ENCODE results near the gene SEC24D. TPM values are rescaled to one million over a fixed set of nuclear protein-coding genes. Genes with fewer than 3 reads are reported as not detected.

Gene SEC24D
- total and polyA plus RNA-seq, 9 of the 15 experiments (the other 6 are each of a cell fraction or from before 2014, with no cell fraction given): 7.1 to 22.5 (median 11.3) TPM

DNA sequence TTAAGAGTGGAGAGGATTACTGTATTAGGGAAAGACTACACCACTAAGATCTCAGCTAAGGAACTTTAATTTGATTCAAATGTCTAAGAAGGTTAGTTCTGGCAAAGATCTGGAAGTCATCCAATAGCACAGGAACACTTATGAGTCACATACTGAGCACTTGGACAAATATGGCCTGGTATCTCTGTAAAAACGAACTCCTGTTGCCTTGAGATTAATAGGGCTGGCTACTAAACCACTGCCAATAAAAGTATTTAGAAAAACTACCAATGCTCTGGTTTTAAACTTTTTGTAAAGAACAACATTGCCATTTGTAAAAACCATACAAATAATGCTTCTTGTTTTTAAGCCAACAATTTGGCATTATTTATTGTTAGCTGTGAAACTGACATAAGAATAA, 70.5 kb downstream of the SEC24D start (continued):
- TF ChIP-seq, protein P1, sequence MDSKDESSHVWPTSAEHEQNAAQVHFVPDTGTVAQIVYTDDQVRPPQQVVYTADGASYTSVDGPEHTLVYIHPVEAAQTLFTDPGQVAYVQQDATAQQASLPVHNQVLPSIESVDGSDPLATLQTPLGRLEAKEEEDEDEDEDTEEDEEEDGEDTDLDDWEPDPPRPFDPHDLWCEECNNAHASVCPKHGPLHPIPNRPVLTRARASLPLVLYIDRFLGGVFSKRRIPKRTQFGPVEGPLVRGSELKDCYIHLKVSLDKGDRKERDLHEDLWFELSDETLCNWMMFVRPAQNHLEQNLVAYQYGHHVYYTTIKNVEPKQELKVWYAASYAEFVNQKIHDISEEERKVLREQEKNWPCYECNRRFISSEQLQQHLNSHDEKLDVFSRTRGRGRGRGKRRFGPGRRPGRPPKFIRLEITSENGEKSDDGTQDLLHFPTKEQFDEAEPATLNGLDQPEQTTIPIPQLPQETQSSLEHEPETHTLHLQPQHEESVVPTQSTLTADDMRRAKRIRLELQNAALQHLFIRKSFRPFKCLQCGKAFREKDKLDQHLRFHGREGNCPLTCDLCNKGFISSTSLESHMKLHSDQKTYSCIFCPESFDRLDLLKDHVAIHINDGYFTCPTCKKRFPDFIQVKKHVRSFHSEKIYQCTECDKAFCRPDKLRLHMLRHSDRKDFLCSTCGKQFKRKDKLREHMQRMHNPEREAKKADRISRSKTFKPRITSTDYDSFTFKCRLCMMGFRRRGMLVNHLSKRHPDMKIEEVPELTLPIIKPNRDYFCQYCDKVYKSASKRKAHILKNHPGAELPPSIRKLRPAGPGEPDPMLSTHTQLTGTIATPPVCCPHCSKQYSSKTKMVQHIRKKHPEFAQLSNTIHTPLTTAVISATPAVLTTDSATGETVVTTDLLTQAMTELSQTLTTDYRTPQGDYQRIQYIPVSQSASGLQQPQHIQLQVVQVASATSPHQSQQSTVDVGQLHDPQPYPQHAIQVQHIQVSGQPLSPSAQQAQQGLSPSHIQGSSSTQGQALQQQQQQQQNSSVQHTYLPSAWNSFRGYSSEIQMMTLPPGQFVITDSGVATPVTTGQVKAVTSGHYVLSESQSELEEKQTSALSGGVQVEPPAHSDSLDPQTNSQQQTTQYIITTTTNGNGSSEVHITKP (IDR thresholded peaks at IDR 0.05; ENCODE audit: partially characterized antibody): no peak
- TF ChIP-seq TGIF2 (CRISPR knock-in tag; IDR thresholded peaks at IDR 0.05): no peak
- no peak for TF ChIP-seq GABPA (tag; conservative IDR thresholded peaks at IDR 0.05; ENCODE audit: low read depth)
- TF ChIP-seq, protein P2, sequence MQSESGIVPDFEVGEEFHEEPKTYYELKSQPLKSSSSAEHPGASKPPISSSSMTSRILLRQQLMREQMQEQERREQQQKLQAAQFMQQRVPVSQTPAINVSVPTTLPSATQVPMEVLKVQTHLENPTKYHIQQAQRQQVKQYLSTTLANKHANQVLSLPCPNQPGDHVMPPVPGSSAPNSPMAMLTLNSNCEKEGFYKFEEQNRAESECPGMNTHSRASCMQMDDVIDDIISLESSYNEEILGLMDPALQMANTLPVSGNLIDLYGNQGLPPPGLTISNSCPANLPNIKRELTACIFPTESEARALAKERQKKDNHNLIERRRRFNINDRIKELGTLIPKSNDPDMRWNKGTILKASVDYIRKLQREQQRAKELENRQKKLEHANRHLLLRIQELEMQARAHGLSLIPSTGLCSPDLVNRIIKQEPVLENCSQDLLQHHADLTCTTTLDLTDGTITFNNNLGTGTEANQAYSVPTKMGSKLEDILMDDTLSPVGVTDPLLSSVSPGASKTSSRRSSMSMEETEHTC (IDR thresholded peaks at IDR 0.05): no peak
- no peak for TF ChIP-seq SRSF1 (IDR thresholded peaks at IDR 0.05; ENCODE audit: low read depth, low read length)
- no peak for TF ChIP-seq PHB (CRISPR knock-in tag; IDR thresholded peaks at IDR 0.05)
- TF ChIP-seq KLF6 (CRISPR knock-in tag; IDR thresholded peaks at IDR 0.05; ENCODE audit: borderline replicate concordance): no peak
- TF ChIP-seq HSF4 (CRISPR knock-in tag; IDR thresholded peaks at IDR 0.05; ENCODE audit: borderline replicate concordance): no peak
- TF ChIP-seq ZNF586 (CRISPR knock-in tag; conservative IDR thresholded peaks at IDR 0.05): no peak
- TF ChIP-seq POLR2B (IDR thresholded peaks at IDR 0.05; ENCODE audit: low read depth, partially characterized antibody): no peak
- TF ChIP-seq MIER1 (IDR thresholded peaks at IDR 0.05; ENCODE audit: low read depth): no peak
